Renal pelvis (tissue), 4 donors: ENCODE data around the gene ENO2. TPM values are rescaled to one million over a fixed set of nuclear protein-coding genes. Genes with fewer than 3 reads are reported as not detected.

Experiments
- DNase-seq: peaks from one replicate; pipeline ENCODE4 v3.0.0-alpha.2; 2013
- polyA plus RNA-seq, 3 donors: library from polyadenylated mRNA; unstranded; fragments of 120-200 nt; gene quantifications; one replicate each; pipeline ENCODE4 v1.2.1, GENCODE V29; 2013; ENCODE audit not compliant: insufficient read length in 3 of 3

ENO2 gene
- polyA plus RNA-seq, 3 donors: 12.6 to 17.2 (median 14.1) TPM

DNA sequence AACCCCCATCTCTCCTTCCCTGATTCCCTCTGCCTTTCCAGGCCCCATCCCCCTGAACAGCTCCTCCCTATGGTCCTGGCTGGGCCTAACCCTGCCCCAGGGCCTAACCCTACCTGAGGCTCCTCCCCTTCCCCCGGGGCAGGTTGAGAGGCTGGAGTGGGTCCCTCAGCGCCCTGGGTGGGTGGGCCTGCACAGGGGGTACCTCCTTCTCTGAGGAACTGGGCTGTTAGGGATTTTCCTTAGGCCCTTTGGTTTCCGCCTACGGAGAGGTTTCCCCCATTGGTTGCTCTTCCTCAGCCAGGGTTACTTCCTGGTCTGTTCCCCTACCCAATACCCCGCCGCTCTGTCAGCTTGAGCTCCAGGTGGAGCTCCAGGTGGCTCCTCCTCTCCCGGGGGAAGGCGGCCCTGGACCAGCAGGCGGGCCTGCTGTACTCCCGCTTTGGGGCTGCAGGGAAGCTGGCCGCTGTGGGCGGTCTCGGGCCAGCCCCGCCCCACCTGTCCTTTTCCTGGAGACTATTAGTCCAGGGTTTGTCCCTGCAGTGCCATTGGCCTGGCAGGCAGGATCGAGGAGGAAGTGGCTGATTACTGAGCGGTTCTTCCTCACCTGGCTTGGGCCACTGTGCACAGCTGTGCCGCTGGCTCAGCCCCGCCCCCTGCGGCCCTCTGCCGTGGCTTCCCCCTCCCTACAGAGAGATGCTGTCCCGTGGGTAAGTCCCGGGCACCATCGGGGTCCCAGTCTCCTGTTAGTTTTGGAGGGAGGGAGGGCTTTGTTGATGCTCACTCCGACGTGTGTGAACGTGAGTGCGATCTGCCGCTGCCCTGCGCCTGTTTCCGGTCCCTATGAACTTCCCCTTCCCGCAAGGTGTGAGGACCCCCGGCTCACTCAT lies 31.9 kb downstream of the ENO2 start:
- peak; percentile 90 for DNase-seq

DNA sequence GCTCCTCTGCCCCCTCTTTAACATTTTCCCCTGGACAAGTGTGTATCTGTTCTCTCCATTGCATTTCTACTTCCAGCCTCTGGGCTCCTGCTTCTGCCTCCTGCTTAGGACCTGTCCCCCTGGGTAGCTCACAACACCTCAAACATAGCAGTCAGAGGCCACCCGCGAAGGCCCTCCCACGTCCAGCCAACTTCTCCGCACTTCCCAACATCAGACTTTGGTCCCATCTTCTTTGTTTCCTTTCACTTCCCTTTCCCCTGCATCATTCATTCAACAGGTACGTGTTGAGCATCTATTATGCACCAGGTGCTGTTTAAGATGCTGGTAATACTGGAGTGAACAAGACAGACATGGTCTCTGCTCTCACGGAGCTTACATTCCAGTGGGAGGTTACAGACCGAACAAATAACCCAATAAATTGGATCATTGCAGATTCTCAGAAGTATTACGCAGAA lies 32.6 kb downstream of the ENO2 start:
- no peak for DNase-seq

DNA sequence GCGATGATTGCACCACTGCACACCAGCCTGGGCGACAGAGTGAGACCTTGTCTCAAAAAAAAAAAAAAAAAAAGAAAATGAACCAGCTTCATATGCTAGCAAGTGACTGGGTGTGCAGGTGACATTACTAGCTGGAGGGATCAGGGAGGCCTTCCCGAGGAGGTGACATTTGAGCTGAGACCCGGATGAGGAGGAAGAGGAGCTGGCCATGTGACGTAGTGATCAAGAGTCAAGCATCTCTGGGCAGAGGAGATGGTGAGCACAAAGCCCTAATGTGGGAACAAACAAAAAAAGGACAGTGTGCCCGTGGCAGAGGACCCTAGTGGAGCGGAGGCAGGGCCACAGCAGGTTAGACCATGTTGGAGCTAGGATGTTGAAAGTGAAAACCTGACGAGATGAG lies 33.2 kb downstream of the ENO2 start:
- DNase-seq: no peak

DNA sequence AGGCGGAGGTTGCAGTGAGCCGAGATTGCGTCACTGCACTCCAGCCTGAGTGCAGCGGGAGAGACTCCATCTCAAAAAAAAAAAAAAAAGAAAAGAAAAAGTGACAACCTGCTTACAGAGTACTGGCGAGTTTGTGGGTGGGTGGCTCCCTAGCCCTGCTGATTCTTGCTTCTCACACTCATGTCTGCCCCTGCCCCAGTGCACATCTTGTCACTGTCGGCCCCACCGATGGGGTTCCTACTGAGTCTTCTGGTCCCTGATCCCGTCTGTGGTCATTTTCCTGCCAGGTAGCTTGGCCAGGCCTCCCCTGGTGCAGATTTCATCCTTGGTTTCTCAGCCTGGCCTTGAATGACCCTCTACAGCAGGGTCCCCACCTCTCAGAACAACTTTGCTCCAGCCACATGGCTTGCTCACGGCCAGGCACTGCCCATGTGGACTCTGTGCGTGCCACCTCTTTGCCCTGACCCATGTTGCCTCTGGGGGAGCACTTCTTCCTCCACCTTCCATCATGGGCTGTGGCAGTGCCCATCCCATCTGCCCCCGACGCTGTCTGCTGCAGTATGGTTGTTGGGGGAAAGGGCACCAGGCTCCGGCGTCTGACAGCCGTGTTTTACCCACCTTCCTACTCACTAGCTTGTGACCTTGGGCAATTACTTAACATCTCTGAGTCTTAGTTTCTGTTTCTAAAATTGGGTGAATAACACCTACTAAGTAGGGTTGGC lies 34.7 kb downstream of the ENO2 start:
- no peak for DNase-seq

DNA sequence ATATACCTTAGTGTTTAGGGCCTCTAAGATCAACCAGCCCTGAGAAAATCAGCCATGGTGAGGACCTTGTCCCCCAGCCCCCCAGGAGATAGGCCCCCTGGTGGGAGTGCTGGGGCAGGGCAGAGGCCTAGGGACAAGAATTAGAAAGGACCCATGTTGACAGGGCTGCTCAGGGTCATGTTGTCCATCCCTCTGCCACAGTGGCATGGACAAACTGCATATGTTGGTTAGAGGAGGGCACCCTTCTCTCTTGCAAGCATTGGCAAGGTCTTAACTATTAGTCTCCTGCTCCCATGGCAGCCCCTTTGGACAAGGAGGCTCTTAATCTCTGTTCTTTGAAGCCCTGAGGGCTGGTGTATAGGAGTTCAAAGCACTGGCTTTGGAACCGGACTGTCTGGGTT lies 36.0 kb downstream of the ENO2 start:
- DNase-seq: no peak

DNA sequence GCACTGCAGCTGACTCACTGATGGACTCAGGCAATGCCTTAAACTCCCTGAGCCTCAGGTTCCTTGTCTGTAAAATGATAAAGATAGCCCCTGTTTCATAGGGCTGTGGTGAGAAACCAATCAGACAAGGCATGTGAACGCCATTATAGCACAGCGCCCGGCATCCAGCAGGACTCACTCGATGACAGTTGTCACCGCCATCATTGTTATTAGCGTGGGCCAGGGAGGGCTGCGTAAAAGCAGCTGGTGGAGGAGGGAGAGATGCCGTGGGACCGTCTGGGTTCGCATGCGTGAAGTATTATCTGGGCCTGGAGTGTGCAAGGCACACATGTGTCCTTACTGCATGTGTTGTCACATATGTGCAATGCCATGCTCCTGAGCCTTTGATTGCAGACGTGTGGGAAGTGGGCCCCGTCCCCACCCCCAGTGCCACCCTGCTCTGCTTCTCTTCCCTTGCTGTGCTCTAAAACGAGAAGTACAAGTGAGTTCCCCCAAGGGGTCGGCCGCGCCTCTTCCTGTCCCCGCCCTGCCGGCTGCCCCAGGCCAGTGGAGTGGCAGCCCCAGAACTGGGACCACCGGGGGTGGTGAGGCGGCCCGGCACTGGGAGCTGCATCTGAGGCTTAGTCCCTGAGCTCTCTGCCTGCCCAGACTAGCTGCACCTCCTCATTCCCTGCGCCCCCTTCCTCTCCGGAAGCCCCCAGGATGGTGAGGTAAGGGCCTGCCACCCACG lies 36.6 kb downstream of the ENO2 start, which contains the start of gene PTPN6:
Gene PTPN6, plus strand, starts transcription at position 546 of the 730 bp plus-strand sequence. Its CDS starts 157 bp downstream, at position 703.
- DNase-seq: no peak

DNA sequence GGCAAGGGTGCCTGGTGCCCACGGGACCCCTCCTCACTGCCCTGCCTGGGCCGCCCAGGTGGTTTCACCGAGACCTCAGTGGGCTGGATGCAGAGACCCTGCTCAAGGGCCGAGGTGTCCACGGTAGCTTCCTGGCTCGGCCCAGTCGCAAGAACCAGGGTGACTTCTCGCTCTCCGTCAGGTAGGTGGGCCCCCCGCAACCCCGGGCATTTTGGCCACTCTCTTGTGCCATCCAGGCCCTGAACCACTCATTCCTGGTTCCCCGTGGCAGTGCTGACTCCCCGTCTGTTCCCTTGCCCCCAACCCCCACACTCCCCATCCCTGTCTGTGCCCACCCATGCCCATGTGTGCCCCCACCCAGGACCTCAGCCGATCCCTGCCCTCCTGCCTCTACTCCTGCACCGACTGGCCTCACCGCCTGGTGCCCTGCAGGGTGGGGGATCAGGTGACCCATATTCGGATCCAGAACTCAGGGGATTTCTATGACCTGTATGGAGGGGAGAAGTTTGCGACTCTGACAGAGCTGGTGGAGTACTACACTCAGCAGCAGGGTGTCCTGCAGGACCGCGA lies 37.3 kb downstream of the ENO2 start:
- no peak for DNase-seq

DNA sequence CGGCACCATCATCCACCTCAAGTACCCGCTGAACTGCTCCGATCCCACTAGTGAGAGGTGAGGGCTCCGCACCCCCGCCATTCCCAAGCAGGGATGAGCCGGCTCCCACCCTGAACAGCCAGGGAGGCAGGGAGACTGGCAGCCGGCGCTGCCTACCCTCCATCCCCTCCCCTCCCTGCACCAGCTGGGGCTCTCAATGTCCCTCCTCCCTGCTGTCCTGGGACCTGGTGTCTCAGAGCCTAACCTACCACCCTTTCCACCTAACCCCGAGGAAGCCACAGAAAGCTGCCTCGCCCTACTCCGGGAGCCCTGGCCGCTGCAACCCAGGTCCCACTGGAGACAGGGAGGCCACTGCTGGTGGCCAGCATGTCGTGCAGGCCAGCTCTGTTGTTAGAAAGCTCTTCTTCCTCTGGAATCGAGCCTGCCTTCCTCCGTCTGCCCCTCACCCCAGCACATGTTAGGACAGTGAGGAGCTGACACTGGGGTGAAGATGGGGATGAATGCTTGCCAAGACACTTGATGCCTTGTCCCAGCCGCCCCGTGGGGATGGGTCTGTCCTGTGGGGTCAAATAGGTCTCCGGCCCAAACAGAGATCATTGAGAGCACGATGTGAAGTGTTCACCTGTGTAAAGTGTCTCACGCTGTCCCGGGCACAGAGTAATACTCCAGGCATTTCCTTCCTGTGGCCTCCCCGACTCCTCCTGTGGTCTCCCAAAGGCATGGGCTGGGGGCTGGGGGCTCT lies 37.9 kb downstream of the ENO2 start:
- DNase-seq: no peak

DNA sequence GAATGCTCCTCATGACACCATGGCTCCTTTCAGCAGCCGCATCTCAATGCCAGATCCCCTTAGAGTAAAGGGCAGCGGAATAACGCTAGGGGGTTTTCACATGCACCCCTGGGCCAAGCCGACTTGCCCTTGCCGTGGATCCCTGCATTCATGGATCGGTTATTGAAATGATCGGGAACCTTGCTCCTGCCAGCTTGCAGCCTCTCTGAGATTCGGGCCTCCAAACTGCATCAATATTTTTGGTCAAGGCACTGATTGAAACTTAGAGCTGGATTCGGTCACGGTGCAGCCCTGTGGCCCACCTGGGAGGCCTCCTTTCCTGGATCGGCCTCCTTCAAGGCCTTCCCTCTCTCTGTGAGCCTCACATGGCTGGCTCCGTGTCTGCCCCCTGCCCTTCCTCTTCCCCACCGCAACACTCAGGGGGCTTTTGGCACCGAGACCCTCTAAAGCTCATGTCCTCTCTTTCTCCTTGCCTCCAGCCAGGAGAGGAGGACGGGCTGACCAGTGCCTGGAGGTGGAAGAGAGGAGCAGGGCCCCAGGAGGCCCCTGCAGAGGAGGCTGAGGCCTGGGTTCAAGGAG lies 38.6 kb downstream of the ENO2 start:
- no peak for DNase-seq

DNA sequence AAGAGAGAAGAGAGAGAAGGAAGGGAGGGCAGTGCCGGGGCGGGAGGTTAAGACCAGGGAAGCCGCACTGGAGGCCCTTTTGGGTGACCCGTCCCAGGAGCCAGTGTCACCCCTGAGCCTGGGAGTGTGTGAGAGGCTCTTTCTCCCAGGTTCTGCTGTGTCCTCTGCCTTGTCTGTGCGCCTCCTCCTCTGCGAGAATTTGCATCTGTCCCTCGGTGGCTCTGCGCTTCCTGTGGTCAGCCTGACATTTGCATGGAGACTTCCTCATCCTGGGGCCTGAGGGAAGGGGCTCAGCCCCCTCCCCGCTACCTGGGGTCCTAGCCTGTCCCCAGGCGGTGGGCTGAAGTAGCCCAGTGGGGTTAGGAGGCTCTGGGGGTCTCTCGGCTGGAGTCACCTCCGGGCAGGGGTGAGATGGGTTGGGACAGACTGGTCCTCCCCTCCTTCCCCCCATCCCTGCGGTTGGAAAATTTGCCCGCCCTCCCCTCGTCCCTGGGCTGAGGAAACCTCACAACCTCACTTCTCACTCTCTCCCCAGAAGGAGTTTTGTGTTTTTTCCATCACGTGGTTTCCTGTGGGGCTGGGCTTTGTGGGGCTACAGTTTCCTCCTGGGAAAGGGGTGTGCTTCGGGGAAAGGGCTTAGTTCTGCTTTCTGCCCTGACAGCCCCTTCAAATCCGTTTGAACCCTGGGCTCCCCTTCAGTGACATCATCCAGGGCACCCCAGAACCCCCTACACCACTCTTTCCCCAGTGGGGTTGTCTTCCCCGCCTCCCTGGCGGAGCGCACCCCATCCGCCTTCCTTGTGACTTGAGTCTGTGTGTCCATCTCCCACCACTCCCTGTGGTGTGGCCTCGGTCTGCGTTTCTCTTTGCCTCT lies 39.3 kb downstream of the ENO2 start:
- DNase-seq: no peak

DNA sequence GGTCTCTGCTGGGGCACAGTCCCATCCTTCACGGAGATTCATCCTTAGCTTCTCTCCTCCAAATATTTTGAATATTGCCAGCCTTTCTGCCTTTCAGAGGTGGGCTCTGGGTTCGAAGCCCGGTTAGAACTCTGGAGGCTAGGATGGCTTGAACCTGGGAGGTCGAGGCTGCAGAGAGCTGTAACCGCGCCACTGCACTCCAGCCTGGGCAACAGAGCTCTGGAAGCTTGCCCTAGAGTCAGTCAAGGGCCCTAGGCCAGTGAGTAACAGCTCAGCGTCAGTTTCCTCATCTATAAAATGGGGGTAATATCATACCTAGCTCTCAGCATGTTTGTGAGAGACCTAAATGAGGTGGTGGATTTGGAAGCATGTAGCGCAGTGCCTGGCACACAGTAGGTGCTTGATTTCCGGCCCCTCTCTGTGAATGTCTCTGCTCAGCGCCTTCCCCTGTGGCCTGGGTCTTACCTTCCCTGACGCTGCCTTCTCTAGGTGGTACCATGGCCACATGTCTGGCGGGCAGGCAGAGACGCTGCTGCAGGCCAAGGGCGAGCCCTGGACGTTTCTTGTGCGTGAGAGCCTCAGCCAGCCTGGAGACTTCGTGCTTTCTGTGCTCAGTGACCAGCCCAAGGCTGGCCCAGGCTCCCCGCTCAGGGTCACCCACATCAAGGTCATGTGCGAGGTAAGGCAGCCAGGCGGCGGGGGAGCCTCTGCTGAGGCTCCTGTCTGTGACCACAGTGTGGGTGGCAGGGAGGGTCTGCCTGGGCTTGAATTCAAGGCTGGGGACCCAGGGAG lies 40.1 kb downstream of the ENO2 start:
- DNase-seq: no peak

DNA sequence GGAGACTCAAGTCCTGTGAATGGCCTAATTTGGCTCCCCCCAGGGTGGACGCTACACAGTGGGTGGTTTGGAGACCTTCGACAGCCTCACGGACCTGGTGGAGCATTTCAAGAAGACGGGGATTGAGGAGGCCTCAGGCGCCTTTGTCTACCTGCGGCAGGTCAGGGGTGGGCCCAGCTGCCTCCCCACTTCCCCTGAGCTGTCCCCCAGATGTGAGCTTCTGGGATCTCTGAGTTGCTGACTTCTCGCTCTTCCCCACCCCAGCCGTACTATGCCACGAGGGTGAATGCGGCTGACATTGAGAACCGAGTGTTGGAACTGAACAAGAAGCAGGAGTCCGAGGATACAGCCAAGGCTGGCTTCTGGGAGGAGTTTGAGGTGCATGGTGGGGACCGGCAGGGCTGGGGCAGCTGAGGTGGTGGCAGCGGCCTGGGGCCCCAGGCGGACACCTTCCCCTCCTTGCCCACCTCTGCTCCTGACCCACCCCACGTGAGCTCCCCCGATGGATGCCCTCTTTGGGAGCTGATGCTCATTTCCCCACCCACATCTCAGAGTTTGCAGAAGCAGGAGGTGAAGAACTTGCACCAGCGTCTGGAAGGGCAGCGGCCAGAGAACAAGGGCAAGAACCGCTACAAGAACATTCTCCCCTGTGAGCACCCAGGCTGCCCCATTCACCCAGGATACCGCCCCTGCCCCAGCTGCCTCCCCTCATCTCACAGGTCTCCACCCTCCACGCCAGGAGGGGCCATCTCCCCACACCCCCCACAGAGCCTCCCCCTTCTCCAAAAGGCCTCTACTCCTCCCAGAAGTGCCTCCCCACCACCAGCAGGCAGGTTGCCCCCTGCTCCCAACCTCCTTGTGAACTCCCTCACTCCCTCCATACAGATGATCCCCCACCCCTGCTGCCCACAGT lies 41.0 kb downstream of the ENO2 start:
- DNase-seq: no peak

DNA sequence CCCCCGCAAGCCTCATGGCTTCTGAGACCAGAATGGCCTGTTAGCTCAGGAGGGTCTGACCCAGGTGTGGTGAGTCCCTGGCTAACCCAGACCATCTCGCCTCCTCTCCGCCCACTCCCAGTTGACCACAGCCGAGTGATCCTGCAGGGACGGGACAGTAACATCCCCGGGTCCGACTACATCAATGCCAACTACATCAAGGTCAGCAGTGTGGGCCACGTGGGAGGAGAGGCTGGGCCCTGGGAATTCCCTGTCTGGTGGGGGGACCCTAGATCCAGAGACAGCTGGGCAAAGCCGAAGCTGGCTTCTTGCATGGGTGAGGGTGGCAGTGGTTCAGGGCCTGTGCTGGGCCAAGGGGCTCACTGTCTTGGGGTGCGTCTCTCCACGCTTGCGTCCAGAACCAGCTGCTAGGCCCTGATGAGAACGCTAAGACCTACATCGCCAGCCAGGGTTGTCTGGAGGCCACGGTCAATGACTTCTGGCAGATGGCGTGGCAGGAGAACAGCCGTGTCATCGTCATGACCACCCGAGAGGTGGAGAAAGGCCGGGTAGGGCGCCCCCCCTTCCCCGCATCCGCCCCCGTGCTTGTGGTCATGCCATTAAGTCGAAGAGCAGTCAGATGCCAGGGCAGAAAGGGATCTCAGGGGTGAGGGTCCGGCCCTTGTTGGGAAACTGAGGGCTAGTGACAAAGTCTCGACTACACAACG lies 41.8 kb downstream of the ENO2 start:
- DNase-seq: no peak

DNA sequence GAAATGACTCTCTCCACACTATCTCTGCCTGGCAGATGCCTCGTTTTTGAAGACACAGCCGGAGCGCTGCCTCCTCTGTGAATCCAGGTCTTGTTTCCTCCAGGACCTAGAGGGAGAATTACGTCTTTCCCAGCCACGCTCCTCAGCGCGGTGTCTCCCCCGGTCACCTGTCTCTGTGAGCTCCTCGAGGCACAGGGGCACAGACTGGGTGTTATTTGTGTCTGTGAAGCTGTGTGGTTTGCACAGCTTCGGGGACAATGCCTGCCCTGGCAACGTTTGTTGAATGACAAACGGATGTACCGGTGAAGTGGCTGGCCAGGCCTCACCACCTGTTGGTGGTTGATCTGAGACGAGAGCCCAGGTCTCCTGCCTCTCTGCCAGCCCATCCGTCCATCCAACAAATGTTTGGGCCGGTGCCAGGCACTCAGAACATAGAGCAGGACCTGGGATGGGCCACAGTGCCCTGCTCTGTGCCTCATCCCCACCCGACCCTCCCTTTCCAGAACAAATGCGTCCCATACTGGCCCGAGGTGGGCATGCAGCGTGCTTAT lies 42.8 kb downstream of the ENO2 start:
- DNase-seq: no peak

DNA sequence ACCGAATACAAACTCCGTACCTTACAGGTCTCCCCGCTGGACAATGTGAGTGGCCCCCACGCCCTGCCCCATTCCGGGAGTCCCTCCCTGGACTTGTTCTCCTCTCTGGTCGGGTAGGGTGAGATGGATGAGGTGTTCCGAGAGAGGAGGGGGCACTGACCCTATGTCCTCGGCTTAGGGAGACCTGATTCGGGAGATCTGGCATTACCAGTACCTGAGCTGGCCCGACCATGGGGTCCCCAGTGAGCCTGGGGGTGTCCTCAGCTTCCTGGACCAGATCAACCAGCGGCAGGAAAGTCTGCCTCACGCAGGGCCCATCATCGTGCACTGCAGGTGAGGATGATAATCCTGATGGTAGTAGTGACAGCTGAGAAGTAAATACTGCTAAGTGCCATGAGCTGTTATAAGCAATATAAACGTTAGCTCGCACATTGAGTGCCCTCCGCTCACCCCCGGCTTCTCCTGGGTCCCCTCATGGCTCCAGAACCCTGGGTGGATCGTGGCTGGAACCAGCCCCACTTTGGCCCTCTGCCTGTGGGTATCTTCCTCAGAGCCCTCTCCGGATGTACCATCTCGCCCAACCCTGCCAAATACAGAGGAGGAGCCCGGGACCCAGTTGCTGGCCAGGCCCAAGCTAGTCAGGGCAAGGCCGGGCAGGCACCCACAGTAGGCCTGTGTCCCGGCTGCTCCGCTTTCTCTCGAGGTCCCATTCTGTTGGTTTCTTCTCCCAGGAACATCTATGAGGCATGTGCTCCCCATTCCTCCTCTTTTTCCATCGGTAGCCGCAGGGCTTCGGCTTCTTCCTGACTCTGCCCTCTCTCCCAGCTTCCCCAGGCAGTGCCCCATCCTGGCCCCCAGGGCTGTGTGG lies 43.6 kb downstream of the ENO2 start:
- DNase-seq: no peak

DNA sequence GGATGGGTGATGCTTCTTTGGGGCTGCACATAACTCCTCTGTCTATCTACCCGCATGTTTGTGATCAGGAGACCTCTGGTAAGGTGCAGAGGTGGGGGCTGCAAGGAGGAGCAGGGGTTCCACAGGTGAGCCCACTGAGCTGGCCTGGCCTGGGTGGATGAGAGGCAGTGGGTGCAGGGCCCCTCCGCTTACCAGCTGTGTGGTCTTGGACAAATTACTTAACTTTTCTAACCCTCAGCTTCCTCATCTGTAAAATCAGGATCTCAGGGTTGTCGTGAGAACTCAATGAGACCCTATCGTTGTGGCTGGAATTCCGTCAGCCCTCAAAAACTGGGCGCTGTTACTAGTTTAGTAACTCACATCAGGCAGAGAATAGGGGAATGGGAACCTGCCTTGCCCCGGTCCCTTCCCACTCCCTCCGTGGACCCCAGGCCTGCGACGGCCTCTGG lies 44.3 kb downstream of the ENO2 start:
- DNase-seq: no peak
